Ovary (tissue), 9 donors: Measurements from ENCODE around the gene GDF11. TPM values are rescaled to one million over a fixed set of nuclear protein-coding genes. Genes with fewer than 3 reads are reported as not detected.

Experiments
- DNase-seq, 5 donors: peaks; one replicate each; pipeline ENCODE4 v3.0.0-alpha.2; 2019 to 2020
- H3K27ac ChIP-seq, 2 donors: fragments of 200-600 bp; one replicate each; pipeline versions ENCODE4 v1.5.1 to v1.8.0; 2019 to 2022
- H3K27me3 ChIP-seq: fragments of 200-600 bp; one replicate; pipeline ENCODE4 v1.8.0; 2022
- H3K36me3 ChIP-seq: fragments of 200-600 bp; sonication (generic); one replicate; pipeline ENCODE4 v1.5.1; 2019
- H3K4me1 ChIP-seq: one replicate; pipeline ENCODE4 v1.8.1; 2013; ENCODE audit warnings: mild to moderate bottlenecking, moderate library complexity; ENCODE audit not compliant: insufficient read depth
- H3K4me3 ChIP-seq: fragments of 200-600 bp; sonication (generic); one replicate; pipeline ENCODE4 v1.5.1; 2017
- H3K9me3 ChIP-seq, 2 donors: fragments of 200-600 bp in 1 of 2; sonication (generic) in 1 of 2; one replicate each; pipeline versions ENCODE4 v1.5.1 to v1.8.1; 2013 to 2019; ENCODE audit warnings: mild to moderate bottlenecking in 1 of 2, moderate library complexity in 1 of 2
- EP300 ChIP-seq: sonication (generic); formaldehyde crosslinking; IDR thresholded peaks from one replicate; pipeline ENCODE4 v1.6.1; 2017; ENCODE audit warnings: antibody characterized with exemption
- POLR2A ChIP-seq: fragments of 450-650 bp; IDR thresholded peaks from one replicate; pipeline ENCODE4 v1.6.1; 2017; ENCODE audit warnings: antibody characterized with exemption, mild to moderate bottlenecking, moderate library complexity
- WGBS, 3 donors: extraction: QIAGEN DNeasy Blood & Tissue Kit in 1 of 3; methylation state at CpG; one replicate each; pipeline versions ENCODE4 v1.1.5 to v1.1.7; 2013 to 2017; 5-methylcytosine and 5-hydroxymethylcytosine counted together
- intact Hi-C, 4 donors: fragments of 100-400 bp; cut with DNase I; formaldehyde crosslinking; loops; one replicate each; pipeline versions ENCODE4 v1.11.0 to v1.15.1; 2022 to 2023
- polyA plus RNA-seq, 2 donors: library from polyadenylated mRNA; stranded (reverse); fragments of 200-250 nt in 1 of 2; fragments of 350-450 nt in 1 of 2; fragmentation: Illumina TruSeq in 1 of 2; extraction: RNeasy Lipid Tissue Mini Kit (QIAGEN cat#74804) in 1 of 2; gene quantifications; one replicate each; pipeline ENCODE4 v1.2.3, GENCODE V29; 2013 to 2014
- total RNA-seq, 7 donors: library from RNA; depleted of rRNA in 2 of 7; stranded (reverse); fragments of >200 nt in 2 of 7; fragmentation: NEBNext Ultra II Directional in 3 of 7; extraction: Animal tissue kit (Norgen Biotek cat#: 25700) in 3 of 7; gene quantifications; one replicate each; pipeline versions ENCODE4 v1.1.0 to v1.2.4, GENCODE V29; 2016 to 2023
- TF ChIP-seq, protein P1 (sequence below), 3 donors: fragments of 450-650 bp in 2 of 3; fragments of 200-600 bp in 1 of 3; IDR thresholded peaks; one replicate each; pipeline versions ENCODE4 v1.5.1 to v1.8.0; 2016 to 2022; ENCODE audit warnings: antibody characterized with exemption in 3 of 3, mild to moderate bottlenecking in 1 of 3
- donor health status: DM: no; HTN: no; CAD: no; lungs with moderate emphysema.
- donor health status: DM: no; HTN: no; CAD: no.
- donor health status: Bipolar disorder and iron deficiency.
- donor health status: DM: yes; HTN: yes; CAD: no.
- donor health status: DM: no; HTN: no; CAD: no.
- donor health status: DM: yes; HTN: yes; CAD: no.

Gene GDF11
- total and polyA plus RNA-seq, 9 donors: 2.2 to 27.7 (median 9.8) TPM

DNA sequence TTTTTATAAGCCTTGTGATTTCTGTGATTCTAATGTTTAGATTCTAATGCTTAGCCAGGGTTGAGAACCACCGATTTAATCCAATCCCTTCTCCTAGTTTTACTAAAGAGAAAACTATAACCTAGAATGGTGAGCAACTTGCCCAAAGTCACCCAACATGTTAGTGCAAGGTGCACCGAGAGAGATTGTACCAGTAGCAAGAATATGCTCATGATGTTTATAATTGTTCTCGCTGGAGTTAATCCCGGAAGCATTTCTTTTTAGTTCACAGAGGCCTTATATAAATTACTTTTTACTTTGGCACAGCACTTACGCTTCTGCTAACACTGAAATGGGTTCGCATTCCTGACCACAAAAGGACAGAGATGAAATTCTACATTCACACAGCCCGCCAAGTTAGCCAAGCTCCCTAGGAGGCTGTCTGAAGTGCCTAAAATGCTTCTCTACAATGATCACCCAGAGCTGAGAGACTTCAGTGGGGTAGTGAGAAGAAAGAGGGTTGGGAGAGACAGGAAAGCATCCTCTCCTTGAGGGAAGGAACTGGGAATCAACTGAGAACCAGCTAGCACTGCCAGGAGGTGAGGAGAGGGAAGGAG lies 27.7 kb upstream of the GDF11 start:
- intact Hi-C loops: no loop called here
- H3K36me3 ChIP-seq: no peaks in the 10 kb centered on the region
- H3K9me3 ChIP-seq: no peaks in the 10 kb centered on the region
- no peaks in the 10 kb centered on the region for H3K27me3 ChIP-seq
- peak overlapping the region; percentile 88 for H3K27ac ChIP-seq
- WGBS, 3 donors: 50 to 53% (median 51%) methylated on average over 7 of the region's 7 CpGs
- TF ChIP-seq, protein P1, sequence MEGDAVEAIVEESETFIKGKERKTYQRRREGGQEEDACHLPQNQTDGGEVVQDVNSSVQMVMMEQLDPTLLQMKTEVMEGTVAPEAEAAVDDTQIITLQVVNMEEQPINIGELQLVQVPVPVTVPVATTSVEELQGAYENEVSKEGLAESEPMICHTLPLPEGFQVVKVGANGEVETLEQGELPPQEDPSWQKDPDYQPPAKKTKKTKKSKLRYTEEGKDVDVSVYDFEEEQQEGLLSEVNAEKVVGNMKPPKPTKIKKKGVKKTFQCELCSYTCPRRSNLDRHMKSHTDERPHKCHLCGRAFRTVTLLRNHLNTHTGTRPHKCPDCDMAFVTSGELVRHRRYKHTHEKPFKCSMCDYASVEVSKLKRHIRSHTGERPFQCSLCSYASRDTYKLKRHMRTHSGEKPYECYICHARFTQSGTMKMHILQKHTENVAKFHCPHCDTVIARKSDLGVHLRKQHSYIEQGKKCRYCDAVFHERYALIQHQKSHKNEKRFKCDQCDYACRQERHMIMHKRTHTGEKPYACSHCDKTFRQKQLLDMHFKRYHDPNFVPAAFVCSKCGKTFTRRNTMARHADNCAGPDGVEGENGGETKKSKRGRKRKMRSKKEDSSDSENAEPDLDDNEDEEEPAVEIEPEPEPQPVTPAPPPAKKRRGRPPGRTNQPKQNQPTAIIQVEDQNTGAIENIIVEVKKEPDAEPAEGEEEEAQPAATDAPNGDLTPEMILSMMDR (IDR thresholded peaks at IDR 0.05): no peak
- no peak for TF ChIP-seq EP300
- no peak for TF ChIP-seq POLR2A
- peaks cover 12% of the 10 kb centered on the region for H3K4me1 ChIP-seq
- no peak for DNase-seq
- peak overlapping the region; percentile 52 for H3K4me3 ChIP-seq

DNA sequence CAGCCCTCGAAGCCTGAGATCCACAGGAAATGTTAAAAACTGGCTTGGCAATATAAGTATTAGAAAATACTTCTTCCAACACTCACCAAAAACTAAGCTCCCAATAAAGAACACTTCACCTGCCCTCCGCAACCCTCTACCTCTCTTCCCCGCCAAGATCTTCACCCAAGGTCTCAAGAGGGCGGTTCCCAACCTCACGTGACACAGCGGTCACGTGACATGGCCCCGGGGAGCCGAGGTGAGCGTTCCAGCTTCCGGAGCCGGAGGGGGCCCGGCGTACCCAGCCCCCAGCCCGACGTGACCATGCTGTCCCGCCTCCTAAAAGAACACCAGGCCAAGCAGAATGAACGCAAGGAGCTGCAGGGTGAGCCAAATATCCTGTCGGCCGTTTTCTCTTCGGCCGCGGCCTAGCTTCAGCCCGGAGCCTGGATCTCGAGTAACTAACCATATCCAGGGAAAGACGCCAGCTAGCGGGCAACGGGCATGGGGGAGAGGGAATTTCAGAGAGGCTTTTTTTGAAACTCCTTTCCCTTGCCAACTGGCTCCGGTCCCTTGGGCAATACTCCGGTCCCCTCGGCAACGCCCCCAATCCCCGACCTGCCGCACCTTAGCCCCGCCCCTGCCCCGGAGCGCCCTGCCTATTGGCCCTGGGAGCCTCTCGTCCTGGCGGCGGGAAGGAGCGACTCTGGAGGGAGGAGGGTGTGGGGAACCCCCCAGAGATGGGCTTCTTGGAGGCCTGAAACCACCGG lies 26.9 kb upstream of the GDF11 start, which contains the start of gene BLOC1S1:
Gene BLOC1S1, plus strand, starts transcription at position 214 of the 749 bp plus-strand sequence. Its CDS starts 6 bp downstream, at position 220.
- Histone ChIP-seq H3K27me3 (no peaks in the 10 kb centered on the region), H3K27ac (peak within 1 kb of the TSS; percentile 88), H3K36me3 (no peaks in the 10 kb centered on the region), H3K4me1 (peaks cover 12% of the 10 kb centered on the region), H3K4me3 (peak within 1 kb of the TSS; percentile 52), H3K9me3 (no peaks in the 10 kb centered on the region)
- peak; percentile 93 to 97 (median 95) for DNase-seq
- peak; percentile 37 for TF ChIP-seq EP300
- TF ChIP-seq, protein P1 (IDR thresholded peaks at IDR 0.05): peak in 1 of 3 donors; percentile 24
- peak; percentile 49 for TF ChIP-seq POLR2A
- WGBS, 3 donors: 0 to 1% (median 1%) methylated on average over 34 to 42 of the region's 42 CpGs
- intact Hi-C loops: no loop called here

DNA sequence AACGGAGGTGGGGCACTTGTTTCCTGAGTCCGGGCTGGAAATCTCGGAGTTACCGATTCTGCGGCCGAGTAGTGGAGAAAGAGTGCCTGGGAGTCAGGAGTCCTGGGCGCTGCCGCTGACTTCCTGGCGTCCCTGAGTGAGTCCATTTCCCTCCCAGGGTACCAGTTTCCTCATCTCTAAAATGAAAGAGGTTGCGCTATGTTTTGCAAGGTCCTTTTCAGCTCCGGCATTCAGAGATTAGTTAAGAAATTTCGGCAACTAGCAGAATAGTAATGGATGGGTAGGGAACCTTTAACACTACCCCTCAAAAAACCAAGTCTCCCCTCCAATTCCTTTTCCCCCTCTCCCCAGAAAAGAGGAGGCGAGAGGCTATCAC lies 26.4 kb upstream of the GDF11 start:
- TF ChIP-seq, protein P1 (IDR thresholded peaks at IDR 0.05): no peak
- TF ChIP-seq EP300 (no peak), POLR2A (no peak)
- intact Hi-C loops: no loop called here
- WGBS, 3 donors: 3 to 6% (median 5%) methylated on average over 13 of the region's 13 CpGs
- no peaks in the 10 kb centered on the region for H3K27me3 ChIP-seq
- H3K36me3 ChIP-seq: no peaks in the 10 kb centered on the region
- DNase-seq: no peak
- H3K27ac ChIP-seq: peak overlapping the region; percentile 88
- peak overlapping the region; percentile 52 for H3K4me3 ChIP-seq
- peaks cover 12% of the 10 kb centered on the region for H3K4me1 ChIP-seq
- no peaks in the 10 kb centered on the region for H3K9me3 ChIP-seq

DNA sequence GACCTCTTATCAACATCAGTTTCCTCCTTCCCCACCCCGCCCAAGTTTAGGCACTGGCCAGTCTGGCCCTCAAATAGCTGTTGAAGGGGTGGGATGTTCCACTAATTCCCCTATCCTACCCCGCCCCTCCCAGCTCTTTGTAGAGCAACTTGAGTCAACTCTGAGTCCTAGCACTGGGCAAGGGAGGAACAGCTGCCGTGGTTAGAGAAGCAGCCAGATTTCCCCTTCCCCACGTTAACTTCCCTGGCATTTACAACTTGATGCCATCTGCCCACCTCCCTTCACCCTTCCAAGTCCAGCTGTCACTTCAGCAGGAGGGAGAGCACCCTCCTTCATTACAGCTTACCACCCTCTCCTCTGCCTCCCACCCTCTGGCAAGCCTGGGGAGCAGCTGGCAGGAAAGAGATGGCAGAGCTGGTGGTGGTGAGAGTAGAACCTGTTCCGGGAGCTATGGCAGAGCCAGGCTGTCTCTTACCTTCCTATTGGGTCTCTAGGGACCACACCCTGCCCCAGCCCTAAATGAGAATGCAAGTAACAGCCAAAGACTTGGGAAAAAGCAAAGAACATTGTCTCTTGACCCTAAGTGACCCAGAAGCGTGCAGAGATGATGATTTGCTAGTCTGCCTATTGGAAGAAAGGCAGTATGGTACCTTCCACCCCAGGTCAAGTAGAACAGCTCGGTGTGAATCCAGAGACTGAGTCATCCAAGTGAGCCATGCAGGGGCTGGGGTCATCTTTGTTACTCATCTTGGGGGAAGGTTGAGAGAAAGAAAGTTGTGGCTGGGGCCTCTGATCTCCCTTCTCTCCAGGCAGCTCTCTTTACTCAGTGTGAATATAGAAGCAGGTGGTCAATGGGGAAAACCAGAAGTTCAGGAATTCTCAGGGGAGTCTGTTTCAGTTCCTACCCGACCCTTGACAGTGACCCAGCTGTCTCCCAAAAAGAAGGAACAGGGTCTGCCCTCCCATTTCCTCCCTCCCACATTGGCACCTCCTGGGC lies 25.6 kb upstream of the GDF11 start:
- TF ChIP-seq POLR2A: no peak
- TF ChIP-seq EP300: no peak
- TF ChIP-seq, protein P1 (IDR thresholded peaks at IDR 0.05): no peak
- Histone ChIP-seq H3K36me3 (no peaks in the 10 kb centered on the region), H3K27me3 (no peaks in the 10 kb centered on the region), H3K27ac (peak overlapping the region; percentile 88), H3K4me3 (peak overlapping the region; percentile 52), H3K9me3 (no peaks in the 10 kb centered on the region), H3K4me1 (peaks cover 12% of the 10 kb centered on the region)
- 37 to 49% (median 38%) methylated on average over 8 of the region's 8 CpGs for WGBS, 3 donors
- DNase-seq: no peak
- intact Hi-C loops: no loop called here
